GM12864 (cell line): ENCODE results near the gene CSH2.
"Not testable (repeated sequence)": the region's sequence is repeated elsewhere in the genome, so short reads cannot be mapped to it uniquely, and the experiment has no call there.

Source experiments
- DNase-seq: peaks from one replicate; pipeline ENCODE4 v3.0.0-alpha.2; 2011; ENCODE audit warnings: low read depth
- H3K4me3 ChIP-seq: 2 replicates; pipeline ENCODE4 v1.5.1; 2011; ENCODE audit warnings: mild to moderate bottlenecking, low read depth, low read length, control low read depth
- TF ChIP-seq, protein P1 (sequence below): IDR thresholded peaks from 2 replicates; pipeline ENCODE4 v1.5.1; 2011; ENCODE audit warnings: low read depth, mild to moderate bottlenecking, moderate library complexity, low read length, control low read depth, inconsistent platforms; ENCODE audit errors: missing control alignments

Gene CSH2

DNA sequence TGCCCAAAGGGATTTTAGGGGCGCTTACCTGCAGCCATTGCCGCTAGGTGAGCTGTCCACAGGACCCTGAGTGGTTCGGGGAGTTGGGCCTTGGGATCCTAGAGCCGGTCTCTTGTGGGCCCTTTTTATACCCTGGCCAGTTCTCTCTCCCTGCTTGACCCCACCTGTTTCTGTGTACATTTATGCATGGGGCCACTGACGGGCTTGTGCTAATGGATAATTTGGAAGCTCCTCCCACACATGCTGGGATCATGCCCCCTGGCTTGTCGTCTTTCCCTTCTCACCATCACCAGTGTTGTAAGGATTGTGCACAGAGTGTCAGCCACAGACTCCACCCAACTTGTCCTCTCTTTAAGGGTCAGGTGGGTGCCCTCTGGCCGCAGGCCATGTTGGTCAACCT, at the start of gene CSH2:
CSH2 (minus strand) TSS at position 101 of the 400 bp plus-strand sequence; CDS start at position 38, 63 bp downstream.
- not testable (repeated sequence) for DNase-seq, H3K4me3 ChIP-seq

DNA sequence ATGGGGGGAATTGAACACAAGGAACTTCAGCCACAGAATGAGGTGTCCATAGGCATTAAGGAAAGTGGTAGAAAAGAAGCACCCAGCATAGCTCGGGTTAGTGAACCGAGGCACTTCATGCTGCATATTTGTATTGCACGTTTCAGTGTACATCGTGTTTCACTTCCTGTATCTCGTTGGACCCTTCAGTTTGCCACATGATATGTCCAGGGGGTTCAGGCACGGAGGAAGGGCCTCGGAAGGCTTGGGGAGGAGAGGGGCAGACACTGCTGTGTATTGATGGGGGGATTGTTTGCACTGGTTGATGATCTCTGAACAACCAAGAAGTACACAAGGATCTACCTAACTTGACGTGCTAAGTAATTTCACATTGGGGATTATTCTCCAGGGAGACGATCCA, 48.9 kb upstream of the CSH2 start:
- H3K4me3 ChIP-seq, DNase-seq: not testable (repeated sequence)

- H3K4me3 ChIP-seq, DNase-seq: not testable (repeated sequence)
These were observed 47.3 kb upstream of the CSH2 start for GRCh38 chr17:63920779-63921178.

DNA sequence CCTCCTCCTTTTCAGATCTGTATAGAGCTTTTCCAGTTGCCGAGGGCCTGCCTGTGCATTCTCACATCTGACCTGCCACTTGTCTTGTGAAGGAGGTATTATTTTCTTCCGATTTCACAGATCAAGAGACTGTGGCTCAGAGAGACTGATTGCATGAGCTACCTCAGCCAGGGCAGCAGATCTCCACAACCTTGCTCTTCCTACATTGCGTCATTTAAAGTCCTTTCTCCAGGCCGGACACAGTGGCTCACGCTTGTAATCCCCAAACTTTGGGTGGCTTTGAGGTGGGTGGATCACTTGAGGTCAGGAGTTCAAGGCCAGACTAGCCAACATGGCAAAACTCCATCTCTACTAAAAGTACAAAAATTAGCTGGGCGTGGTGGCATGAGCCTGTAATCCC, 46.6 kb upstream of the CSH2 start:
- not testable (repeated sequence) for DNase-seq, H3K4me3 ChIP-seq

DNA sequence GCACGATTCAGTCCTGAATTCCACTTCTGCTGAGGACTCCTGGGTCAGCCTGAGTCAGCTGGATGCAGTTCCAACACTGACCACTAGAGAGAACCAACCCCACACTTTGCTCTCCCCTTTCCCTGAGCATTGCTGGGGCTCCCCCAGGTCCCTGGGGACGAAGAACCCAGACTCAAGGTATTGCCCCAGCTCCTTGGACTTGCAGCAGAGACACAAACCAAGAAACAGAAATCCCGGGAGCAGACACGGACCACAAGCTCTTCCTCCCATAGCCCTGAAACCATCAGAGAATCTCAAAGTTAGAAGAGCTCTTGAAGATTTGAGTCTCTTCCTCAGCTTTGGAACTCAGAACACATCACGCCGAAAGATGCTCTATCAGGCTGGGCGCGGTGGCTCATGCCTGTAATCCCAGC, 45.8 kb upstream of the CSH2 start:
- TF ChIP-seq, protein P1, sequence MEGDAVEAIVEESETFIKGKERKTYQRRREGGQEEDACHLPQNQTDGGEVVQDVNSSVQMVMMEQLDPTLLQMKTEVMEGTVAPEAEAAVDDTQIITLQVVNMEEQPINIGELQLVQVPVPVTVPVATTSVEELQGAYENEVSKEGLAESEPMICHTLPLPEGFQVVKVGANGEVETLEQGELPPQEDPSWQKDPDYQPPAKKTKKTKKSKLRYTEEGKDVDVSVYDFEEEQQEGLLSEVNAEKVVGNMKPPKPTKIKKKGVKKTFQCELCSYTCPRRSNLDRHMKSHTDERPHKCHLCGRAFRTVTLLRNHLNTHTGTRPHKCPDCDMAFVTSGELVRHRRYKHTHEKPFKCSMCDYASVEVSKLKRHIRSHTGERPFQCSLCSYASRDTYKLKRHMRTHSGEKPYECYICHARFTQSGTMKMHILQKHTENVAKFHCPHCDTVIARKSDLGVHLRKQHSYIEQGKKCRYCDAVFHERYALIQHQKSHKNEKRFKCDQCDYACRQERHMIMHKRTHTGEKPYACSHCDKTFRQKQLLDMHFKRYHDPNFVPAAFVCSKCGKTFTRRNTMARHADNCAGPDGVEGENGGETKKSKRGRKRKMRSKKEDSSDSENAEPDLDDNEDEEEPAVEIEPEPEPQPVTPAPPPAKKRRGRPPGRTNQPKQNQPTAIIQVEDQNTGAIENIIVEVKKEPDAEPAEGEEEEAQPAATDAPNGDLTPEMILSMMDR: peak; percentile 99
- H3K4me3 ChIP-seq: no peak overlapping the region
- DNase-seq: peak; percentile 54

DNA sequence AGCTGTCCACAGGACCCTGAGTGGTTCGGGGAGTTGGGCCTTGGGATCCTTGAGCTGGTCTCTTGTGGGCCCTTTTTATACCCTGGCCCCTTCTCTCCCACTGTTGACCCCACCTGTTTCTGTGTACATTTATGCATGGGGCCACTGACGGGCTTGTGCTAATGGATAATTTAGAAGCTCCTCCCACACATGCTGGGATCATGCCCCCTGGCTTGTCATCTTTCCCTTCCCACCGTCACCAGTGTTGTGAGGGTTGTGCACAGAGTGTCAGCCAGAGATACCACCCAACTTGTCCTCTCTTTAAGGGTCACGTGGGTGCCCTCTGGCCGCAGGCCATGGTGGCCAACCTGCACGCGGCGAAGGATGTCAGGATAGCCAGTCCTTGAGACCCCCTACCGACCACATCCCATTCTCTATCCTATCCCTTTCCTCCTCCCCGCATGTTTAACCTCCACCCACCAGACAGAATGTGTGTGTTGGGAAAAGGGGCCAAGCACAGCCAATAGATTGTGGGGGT, 45.4 kb upstream of the CSH2 start, which contains the start of gene GH1:
GH1 (minus strand) TSS at position 51 of the 517 bp plus-strand sequence. CDS start 63 bp downstream, outside the sequence.
- H3K4me3 ChIP-seq, DNase-seq: not testable (repeated sequence)

GRCh38 chr17:63918305-63918704, 44.8 kb upstream of the CSH2 start:
- no peak for DNase-seq
- TF ChIP-seq, protein P1: no peak
- no peak overlapping the region for H3K4me3 ChIP-seq

DNA sequence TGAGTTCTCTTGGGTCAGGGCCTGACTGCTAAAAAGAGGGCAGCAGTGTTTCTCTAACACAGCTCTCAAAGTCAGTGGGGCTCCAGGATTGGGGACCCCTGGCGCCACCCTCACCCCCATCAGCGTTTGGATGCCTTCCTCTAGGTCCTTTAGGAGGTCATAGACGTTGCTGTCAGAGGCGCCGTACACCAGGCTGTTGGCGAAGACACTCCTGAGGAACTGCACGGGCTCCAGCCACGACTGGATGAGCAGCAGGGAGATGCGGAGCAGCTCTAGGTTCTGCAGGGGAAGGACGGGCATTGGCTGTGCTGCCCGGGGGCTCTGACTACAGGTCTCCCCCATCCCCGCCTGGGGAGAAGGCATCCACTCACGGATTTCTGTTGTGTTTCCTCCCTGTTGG, 44.2 kb upstream of the CSH2 start:
- TF ChIP-seq, protein P1: no peak
- no peak overlapping the region for H3K4me3 ChIP-seq

GRCh38 chr17:63917206-63917605, 43.7 kb upstream of the CSH2 start:
- H3K4me3 ChIP-seq, DNase-seq: not testable (repeated sequence)

More for the DNA sequence above, 44.2 kb upstream of the CSH2 start:
- no peak for DNase-seq

- TF ChIP-seq, protein P1: no peak
- no peak for DNase-seq
- H3K4me3 ChIP-seq: no peak overlapping the region
These were observed 43.2 kb upstream of the CSH2 start for GRCh38 chr17:63916566-63917185.

- DNase-seq, H3K4me3 ChIP-seq: not testable (repeated sequence)
These were observed 42.3 kb upstream of the CSH2 start for GRCh38 chr17:63915753-63916152.
